ENCODE results near the gene THADA. TPM values are rescaled to one million over a fixed set of nuclear protein-coding genes. Genes with fewer than 3 reads are reported as not detected.

Gene THADA
- total RNA-seq, 1 donor from 2014 or later: 32.9 TPM

DNA sequence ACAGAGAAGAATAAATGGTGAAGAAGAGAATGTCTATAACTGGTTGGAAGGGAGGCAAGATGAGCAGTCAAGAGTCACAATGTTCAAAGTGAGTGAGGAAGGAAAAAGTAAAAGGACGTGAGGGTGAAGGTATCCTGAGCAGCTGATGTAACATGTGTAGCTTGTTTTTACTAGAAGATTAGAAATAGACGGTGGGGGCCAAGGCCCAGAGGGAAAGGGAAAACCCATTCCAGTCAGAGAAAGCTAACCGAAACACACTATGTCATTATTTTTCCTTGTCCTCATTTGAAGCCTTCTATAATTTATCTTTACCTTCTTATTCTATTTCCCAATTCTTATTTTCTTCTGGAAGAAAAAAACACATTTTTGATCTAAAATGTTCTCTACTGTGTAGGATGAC, 176.6 kb downstream of the THADA start:
- DNase-seq: no peak
- Histone ChIP-seq H3K9me3 (no peaks in the 10 kb centered on the region), H3K4me1 (no peaks in the 10 kb centered on the region), H3K4me3 (no peak overlapping the region), H3K27ac (no peak overlapping the region), H3K27me3 (no peaks in the 10 kb centered on the region), H3K36me3 (no peaks in the 10 kb centered on the region)
- ATAC-seq: no peak
- TF ChIP-seq CTCF (IDR thresholded peaks at IDR 0.05): no peak
- intact Hi-C loops (cut with DNase I): no loop called here

DNA sequence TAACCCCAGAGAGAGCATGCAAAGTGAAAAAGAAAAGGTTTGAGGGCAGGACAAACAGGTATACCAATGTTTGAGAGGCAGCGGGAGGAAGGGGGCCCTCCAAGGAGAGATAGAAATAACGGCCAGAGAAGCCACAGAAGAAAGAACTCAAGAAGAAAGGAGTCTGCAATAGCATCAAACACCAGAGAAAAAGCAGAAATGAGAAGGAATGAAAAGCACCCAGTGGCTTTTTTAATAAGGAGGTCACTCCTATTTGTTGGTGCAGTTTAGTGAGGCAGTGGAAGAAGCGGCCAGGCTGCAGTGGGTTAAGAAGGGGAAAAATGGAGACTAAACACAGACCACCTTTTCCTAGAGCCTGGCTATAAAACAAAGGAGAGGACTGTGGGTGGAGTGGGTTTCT, 177.2 kb downstream of the THADA start:
- no peak overlapping the region for H3K4me3 ChIP-seq
- ATAC-seq: no peak
- H3K27ac ChIP-seq: no peak overlapping the region
- DNase-seq: no peak
- no peaks in the 10 kb centered on the region for H3K36me3 ChIP-seq
- H3K9me3 ChIP-seq: no peaks in the 10 kb centered on the region
- H3K27me3 ChIP-seq: no peaks in the 10 kb centered on the region
- no peaks in the 10 kb centered on the region for H3K4me1 ChIP-seq
- intact Hi-C loops (cut with DNase I): no loop called here
- no peak for TF ChIP-seq CTCF (IDR thresholded peaks at IDR 0.05)

DNA sequence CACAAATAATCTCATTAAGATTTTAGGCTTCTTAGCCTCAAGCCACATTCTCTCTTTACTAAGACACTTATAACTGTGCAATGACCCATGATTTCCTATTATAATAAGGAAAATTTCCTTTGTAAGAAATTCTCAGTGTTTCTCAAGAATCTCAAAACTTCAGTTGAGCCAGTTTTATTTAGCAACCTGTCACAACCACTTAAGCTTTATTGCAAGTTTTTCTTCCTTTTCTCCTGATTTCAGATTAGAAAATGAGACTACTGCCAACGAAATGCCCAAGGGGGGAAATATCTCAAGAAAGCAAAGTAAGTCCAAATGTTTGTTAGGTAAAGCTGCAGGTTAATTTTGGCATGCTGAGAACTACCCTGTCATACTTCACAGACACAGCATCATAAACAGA, 178.5 kb downstream of the THADA start:
- H3K4me3 ChIP-seq: no peak overlapping the region
- no peaks in the 10 kb centered on the region for H3K9me3 ChIP-seq
- ATAC-seq: no peak
- intact Hi-C loops (cut with DNase I): no loop called here
- no peaks in the 10 kb centered on the region for H3K36me3 ChIP-seq
- H3K4me1 ChIP-seq: no peaks in the 10 kb centered on the region
- H3K27me3 ChIP-seq: no peaks in the 10 kb centered on the region
- DNase-seq: no peak
- no peak overlapping the region for H3K27ac ChIP-seq
- no peak for TF ChIP-seq CTCF (IDR thresholded peaks at IDR 0.05)

DNA sequence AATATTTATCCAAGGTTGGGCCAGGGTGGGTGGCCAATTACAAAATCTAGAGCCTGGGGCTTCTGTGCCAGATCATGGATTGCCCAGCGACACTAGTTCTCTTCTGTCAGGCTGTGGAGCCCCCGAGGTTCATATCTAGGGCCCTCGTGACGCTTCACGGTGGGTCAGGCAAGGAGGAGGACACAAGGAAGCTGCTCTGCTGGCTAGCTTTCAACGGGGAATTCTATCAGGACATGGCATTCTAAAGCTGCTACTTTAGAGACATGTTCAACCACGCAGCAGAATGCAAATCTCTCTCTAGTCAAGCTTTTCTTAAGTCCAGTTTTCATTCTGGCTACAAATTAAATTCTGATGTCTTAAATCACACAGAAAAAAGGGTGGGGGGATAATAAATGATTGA, 180.2 kb downstream of the THADA start:
- no peaks in the 10 kb centered on the region for H3K27me3 ChIP-seq
- intact Hi-C loops (cut with DNase I): no loop called here
- no peak for ATAC-seq
- no peaks in the 10 kb centered on the region for H3K9me3 ChIP-seq
- no peaks in the 10 kb centered on the region for H3K4me1 ChIP-seq
- no peak for DNase-seq
- H3K27ac ChIP-seq: no peak overlapping the region
- TF ChIP-seq CTCF (IDR thresholded peaks at IDR 0.05): no peak
- no peak overlapping the region for H3K4me3 ChIP-seq
- H3K36me3 ChIP-seq: no peaks in the 10 kb centered on the region

DNA sequence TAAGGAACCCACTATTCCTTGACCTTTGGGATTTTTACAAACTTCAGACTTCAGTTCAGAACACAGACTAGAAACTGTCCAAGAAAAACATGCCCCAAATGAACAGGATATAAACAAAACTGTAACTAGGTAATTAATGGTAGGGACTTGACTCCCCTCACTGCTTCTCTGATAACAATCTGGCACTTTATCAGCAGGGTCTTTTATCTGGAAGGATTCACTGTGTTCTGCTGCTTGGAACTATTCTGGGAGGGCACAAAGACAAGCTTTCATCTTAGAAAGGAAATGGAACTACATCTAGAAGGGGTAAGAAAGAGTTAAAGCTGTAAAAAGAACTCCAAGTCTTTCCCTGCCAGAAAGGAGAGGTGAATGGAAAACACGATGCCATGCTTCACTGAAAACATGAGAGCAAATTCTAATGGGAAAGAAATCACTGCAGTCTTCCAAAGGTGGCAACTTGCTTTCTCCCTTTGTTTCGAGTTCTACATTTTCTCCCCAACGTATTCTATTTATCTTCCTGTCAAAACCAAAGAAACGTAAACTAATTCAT, 181.2 kb downstream of the THADA start:
- ATAC-seq: no peak
- H3K9me3 ChIP-seq: no peaks in the 10 kb centered on the region
- DNase-seq: no peak
- no peak for TF ChIP-seq CTCF (IDR thresholded peaks at IDR 0.05)
- H3K4me3 ChIP-seq: no peak overlapping the region
- no peak overlapping the region for H3K27ac ChIP-seq
- H3K4me1 ChIP-seq: no peaks in the 10 kb centered on the region
- H3K27me3 ChIP-seq: no peaks in the 10 kb centered on the region
- intact Hi-C loops (cut with DNase I): no loop called here
- H3K36me3 ChIP-seq: no peaks in the 10 kb centered on the region

DNA sequence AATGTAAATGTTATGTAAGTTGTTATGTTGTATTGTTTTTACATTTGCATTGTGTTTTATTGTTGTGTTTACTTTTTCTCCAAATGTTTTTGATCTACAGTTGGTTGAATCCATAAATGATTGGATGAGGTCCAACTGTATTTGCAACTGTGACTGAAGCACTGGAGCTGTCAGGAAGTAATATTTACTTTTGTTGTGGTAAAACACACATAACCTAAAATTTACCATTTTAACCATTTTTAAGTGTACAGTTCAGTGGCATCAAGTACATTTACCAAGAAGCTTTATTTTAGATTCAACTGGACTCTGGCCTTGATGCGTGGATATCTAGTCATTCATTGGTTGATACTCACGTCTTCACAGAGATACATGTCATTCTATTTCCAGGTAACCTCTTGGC, 181.8 kb downstream of the THADA start:
- Histone ChIP-seq H3K9me3 (no peaks in the 10 kb centered on the region), H3K27ac (no peak overlapping the region), H3K4me1 (no peaks in the 10 kb centered on the region), H3K27me3 (no peaks in the 10 kb centered on the region), H3K36me3 (no peaks in the 10 kb centered on the region), H3K4me3 (no peak overlapping the region)
- intact Hi-C loops (cut with DNase I): no loop called here
- ATAC-seq (no peak), DNase-seq (no peak)
- TF ChIP-seq CTCF (IDR thresholded peaks at IDR 0.05): no peak
